ENCODE measurements around the gene TUBA3D.
"Not testable (repeated sequence)": the region's sequence is repeated elsewhere in the genome, so short reads cannot be mapped to it uniquely, and the experiment has no call there.

TUBA3D gene

GRCh38 chr2:131484906-131485460, 9.1 kb downstream of the TUBA3D start:
- FAIRE-seq = not testable (repeated sequence)

- FAIRE-seq = not testable (repeated sequence)
These were observed 10.4 kb downstream of the TUBA3D start for GRCh38 chr2:131486201-131486902.

GRCh38 chr2:131488306-131489205, 12.6 kb downstream of the TUBA3D start:
- FAIRE-seq = no peak

- FAIRE-seq = not testable (repeated sequence)
These were observed 14.9 kb downstream of the TUBA3D start for GRCh38 chr2:131490616-131491468.

- FAIRE-seq = not testable (repeated sequence)
These were observed 15.5 kb downstream of the TUBA3D start for GRCh38 chr2:131491469-131491836.

GRCh38 chr2:131492015-131492417, 16.1 kb downstream of the TUBA3D start, which contains the start of gene MZT2A:
Gene MZT2A (minus strand): TSS chr2:131492397. CDS start chr2:131492376, 21 bp downstream.
- FAIRE-seq = not testable (repeated sequence)

GRCh38 chr2:131492418-131493198, 16.7 kb downstream of the TUBA3D start:
- FAIRE-seq = no peak

- no peak for FAIRE-seq
These were observed 17.5 kb downstream of the TUBA3D start for GRCh38 chr2:131493199-131493968.

- FAIRE-seq = not testable (repeated sequence)
These were observed 19.6 kb downstream of the TUBA3D start for GRCh38 chr2:131495506-131495905.

- not testable (repeated sequence) for FAIRE-seq
These were observed 22.5 kb downstream of the TUBA3D start for GRCh38 chr2:131498321-131498973.

- not testable (repeated sequence) for FAIRE-seq
These were observed 27.7 kb downstream of the TUBA3D start for GRCh38 chr2:131503587-131503986.

GRCh38 chr2:131504082-131504750, 28.3 kb downstream of the TUBA3D start:
- not testable (repeated sequence) for FAIRE-seq

- FAIRE-seq = no peak
These were observed 33.7 kb downstream of the TUBA3D start for GRCh38 chr2:131509615-131510014.

GRCh38 chr2:131511291-131511968, 35.5 kb downstream of the TUBA3D start:
- FAIRE-seq = not testable (repeated sequence)

- not testable (repeated sequence) for FAIRE-seq
These were observed 36.3 kb downstream of the TUBA3D start for GRCh38 chr2:131511969-131512870.

GRCh38 chr2:131514408-131515166, 38.7 kb downstream of the TUBA3D start:
- FAIRE-seq = not testable (repeated sequence)

- not testable (repeated sequence) for FAIRE-seq
These were observed 39.3 kb downstream of the TUBA3D start for GRCh38 chr2:131515235-131515634.
